Lower lobe of right lung (tissue), 2 donors: Measurements from ENCODE around the gene CHI3L1. TPM values are rescaled to one million over a fixed set of nuclear protein-coding genes. Genes with fewer than 3 reads are reported as not detected.

ENCODE experiments used
- ATAC-seq, 2 donors: fragments of 200-7000 bp; cut with Tn5 transposase; one replicate each; pipeline ENCODE4 v1.9.1; 2020 to 2022; ENCODE audit warnings: mild to moderate bottlenecking in 2 of 2, moderate library complexity in 2 of 2
- DNase-seq: peaks from one replicate; pipeline ENCODE4 v3.0.0-alpha.2; 2020
- H3K27ac ChIP-seq: fragments of 200-600 bp; one replicate; pipeline ENCODE4 v1.8.0; 2022
- H3K27me3 ChIP-seq: fragments of 200-600 bp; one replicate; pipeline ENCODE4 v1.8.0; 2022; ENCODE audit warnings: low read depth
- H3K36me3 ChIP-seq: fragments of 200-600 bp; one replicate; pipeline ENCODE4 v1.8.0; 2022; ENCODE audit warnings: mild to moderate bottlenecking
- H3K4me1 ChIP-seq: fragments of 200-600 bp; one replicate; pipeline ENCODE4 v1.8.0; 2022
- H3K4me3 ChIP-seq: fragments of 200-600 bp; one replicate; pipeline ENCODE4 v1.8.0; 2022; ENCODE audit warnings: mild to moderate bottlenecking
- H3K9me3 ChIP-seq: fragments of 200-600 bp; one replicate; pipeline ENCODE4 v1.8.0; 2022
- intact Hi-C: fragments of 100-400 bp; cut with DNase I; formaldehyde crosslinking; loops from one replicate; pipeline ENCODE4 v1.11.0; 2022
- total RNA-seq: library from RNA; stranded (reverse); fragmentation: NEBNext Ultra II Directional; extraction: Animal tissue kit (Norgen Biotek cat#: 25700); gene quantifications from one replicate; pipeline ENCODE4 v1.2.1, GENCODE V29; 2021
- TF ChIP-seq, protein P1 (sequence below): fragments of 200-600 bp; IDR thresholded peaks from one replicate; pipeline ENCODE4 v1.8.0; 2022; ENCODE audit warnings: antibody characterized with exemption, mild to moderate bottlenecking
- donor health status: DM: no; HTN: yes; CAD: no; lungs with severe emphysema.

The CHI3L1 gene
- total RNA-seq, 1 donor from 2014 or later = 22.2 TPM

- TF ChIP-seq, protein P1, sequence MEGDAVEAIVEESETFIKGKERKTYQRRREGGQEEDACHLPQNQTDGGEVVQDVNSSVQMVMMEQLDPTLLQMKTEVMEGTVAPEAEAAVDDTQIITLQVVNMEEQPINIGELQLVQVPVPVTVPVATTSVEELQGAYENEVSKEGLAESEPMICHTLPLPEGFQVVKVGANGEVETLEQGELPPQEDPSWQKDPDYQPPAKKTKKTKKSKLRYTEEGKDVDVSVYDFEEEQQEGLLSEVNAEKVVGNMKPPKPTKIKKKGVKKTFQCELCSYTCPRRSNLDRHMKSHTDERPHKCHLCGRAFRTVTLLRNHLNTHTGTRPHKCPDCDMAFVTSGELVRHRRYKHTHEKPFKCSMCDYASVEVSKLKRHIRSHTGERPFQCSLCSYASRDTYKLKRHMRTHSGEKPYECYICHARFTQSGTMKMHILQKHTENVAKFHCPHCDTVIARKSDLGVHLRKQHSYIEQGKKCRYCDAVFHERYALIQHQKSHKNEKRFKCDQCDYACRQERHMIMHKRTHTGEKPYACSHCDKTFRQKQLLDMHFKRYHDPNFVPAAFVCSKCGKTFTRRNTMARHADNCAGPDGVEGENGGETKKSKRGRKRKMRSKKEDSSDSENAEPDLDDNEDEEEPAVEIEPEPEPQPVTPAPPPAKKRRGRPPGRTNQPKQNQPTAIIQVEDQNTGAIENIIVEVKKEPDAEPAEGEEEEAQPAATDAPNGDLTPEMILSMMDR = no peak
- no peak overlapping the region for H3K4me3 ChIP-seq
- no peaks in the 10 kb centered on the region for H3K27me3 ChIP-seq
- no peaks in the 10 kb centered on the region for H3K9me3 ChIP-seq
- no peak for DNase-seq
- H3K36me3 ChIP-seq = no peaks in the 10 kb centered on the region
- H3K27ac ChIP-seq = peak overlapping the region; percentile 55
- peak; percentile 67 to 80 for ATAC-seq
- peaks cover 39% of the 10 kb centered on the region for H3K4me1 ChIP-seq
- intact Hi-C loops = loop anchor here (10.0 kb wide), 1 partner anchor 165 kb away; no protein-coding TSS in a partner anchor
Measured at GRCh38 chr1:203199816-203200571, 13.5 kb upstream of the CHI3L1 start.

DNA sequence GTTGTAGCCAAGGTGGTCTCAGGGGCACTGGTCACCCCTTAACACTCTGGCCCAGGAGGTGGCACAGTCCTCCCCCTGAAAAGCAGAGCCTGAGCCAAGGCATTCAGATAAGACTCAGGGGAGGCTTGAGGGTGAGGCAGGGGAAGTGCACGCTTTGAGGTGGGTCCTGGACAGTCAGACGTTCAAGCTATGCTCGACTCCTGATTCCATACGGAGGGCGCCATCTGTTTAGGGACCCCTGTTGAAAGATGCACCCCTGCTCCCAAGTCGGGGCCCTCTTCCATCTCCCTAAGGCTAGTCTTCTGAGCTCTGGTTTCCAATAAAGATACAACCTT is 12.9 kb upstream of the CHI3L1 start:
- no peaks in the 10 kb centered on the region for H3K27me3 ChIP-seq

GRCh38 chr1:203199002-203199401 is 12.5 kb upstream of the CHI3L1 start:
- ATAC-seq (no peak), DNase-seq (no peak)
- Histone ChIP-seq H3K27me3 (no peaks in the 10 kb centered on the region), H3K36me3 (no peaks in the 10 kb centered on the region), H3K9me3 (no peaks in the 10 kb centered on the region), H3K4me1 (peaks cover 39% of the 10 kb centered on the region), H3K27ac (no peak overlapping the region), H3K4me3 (no peak overlapping the region)
- intact Hi-C loops = no loop called here
- TF ChIP-seq, protein P1 = no peak

More for the DNA sequence above, 12.9 kb upstream of the CHI3L1 start:
- TF ChIP-seq, protein P1 = no peak
- intact Hi-C loops = no loop called here
- Histone ChIP-seq H3K4me3 (no peak overlapping the region), H3K36me3 (no peaks in the 10 kb centered on the region), H3K4me1 (peaks cover 39% of the 10 kb centered on the region), H3K27ac (peak overlapping the region; percentile 55), H3K9me3 (no peaks in the 10 kb centered on the region)
- no peak for ATAC-seq
- DNase-seq = no peak

- H3K4me3 ChIP-seq = no peak overlapping the region
- no peaks in the 10 kb centered on the region for H3K27me3 ChIP-seq
- H3K36me3 ChIP-seq = no peaks in the 10 kb centered on the region
- TF ChIP-seq, protein P1 = no peak
- intact Hi-C loops = no loop called here
- peaks cover 30% of the 10 kb centered on the region for H3K4me1 ChIP-seq
- no peak overlapping the region for H3K27ac ChIP-seq
- ATAC-seq = no peak
- no peak for DNase-seq
- no peaks in the 10 kb centered on the region for H3K9me3 ChIP-seq
Measured at GRCh38 chr1:203197625-203198024, 11.1 kb upstream of the CHI3L1 start.

DNA sequence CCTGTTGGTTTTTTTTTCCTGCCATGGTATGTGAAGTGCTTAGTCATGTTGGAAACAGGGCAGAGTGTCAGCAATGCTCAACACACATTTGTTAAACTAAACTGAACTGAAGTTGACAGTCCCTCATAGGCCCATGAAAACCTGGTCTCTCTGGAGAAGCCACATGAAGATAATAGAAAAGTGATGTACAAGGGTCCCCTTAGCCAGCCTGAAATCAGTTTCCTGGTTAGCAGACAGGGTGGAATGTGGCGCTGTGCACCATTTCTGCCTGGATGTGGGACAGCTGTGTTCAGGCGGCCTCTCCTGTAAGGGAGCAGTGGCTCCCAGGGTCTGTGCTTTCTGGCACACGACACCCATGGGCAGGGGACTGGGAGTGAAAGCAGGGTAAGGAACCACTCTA is 9.9 kb upstream of the CHI3L1 start:
- intact Hi-C loops = no loop called here
- Histone ChIP-seq H3K27ac (no peak overlapping the region), H3K36me3 (no peaks in the 10 kb centered on the region), H3K4me1 (peaks cover 23% of the 10 kb centered on the region), H3K4me3 (no peak overlapping the region), H3K27me3 (no peaks in the 10 kb centered on the region), H3K9me3 (no peaks in the 10 kb centered on the region)
- no peak for DNase-seq
- TF ChIP-seq, protein P1 = no peak
- no peak for ATAC-seq
